ENCODE results near the gene ATE1.

- TF ChIP-seq CTCF (IDR thresholded peaks at IDR 0.05) (no peak), POLR2A (IDR thresholded peaks at IDR 0.05) (no peak)
These were observed 127.0 kb downstream of the ATE1 start for GRCh38 chr10:121800831-121801230.

All from Peyer's patch (tissue), 4 donors.